Dermis microvascular lymphatic vessel endothelial cell (primary cell): ENCODE results near the gene DEDD. TPM values are rescaled to one million over a fixed set of nuclear protein-coding genes. Genes with fewer than 3 reads are reported as not detected.
A peak's percentile ranks its signal among the peaks of the same experiment; 100 is the strongest.
"Not testable (repeated sequence)": the region's sequence is repeated elsewhere in the genome, so short reads cannot be mapped to it uniquely, and the experiment has no call there.

Source experiments
- DNase-seq, 2 donors: peaks; one replicate each; pipeline versions ENCODE4 v3.0.0 to v3.0.0-alpha.2; 2010; ENCODE audit warnings: low read depth in 2 of 2
- total RNA-seq: library from RNA; depleted of rRNA; stranded (reverse); fragments of >200 nt; gene quantifications from 2 replicates; pipeline ENCODE4 v1.2.1, GENCODE V29; 2014

Gene DEDD
- total RNA-seq, 1 donor from 2014 or later = 32.3 TPM

DNA sequence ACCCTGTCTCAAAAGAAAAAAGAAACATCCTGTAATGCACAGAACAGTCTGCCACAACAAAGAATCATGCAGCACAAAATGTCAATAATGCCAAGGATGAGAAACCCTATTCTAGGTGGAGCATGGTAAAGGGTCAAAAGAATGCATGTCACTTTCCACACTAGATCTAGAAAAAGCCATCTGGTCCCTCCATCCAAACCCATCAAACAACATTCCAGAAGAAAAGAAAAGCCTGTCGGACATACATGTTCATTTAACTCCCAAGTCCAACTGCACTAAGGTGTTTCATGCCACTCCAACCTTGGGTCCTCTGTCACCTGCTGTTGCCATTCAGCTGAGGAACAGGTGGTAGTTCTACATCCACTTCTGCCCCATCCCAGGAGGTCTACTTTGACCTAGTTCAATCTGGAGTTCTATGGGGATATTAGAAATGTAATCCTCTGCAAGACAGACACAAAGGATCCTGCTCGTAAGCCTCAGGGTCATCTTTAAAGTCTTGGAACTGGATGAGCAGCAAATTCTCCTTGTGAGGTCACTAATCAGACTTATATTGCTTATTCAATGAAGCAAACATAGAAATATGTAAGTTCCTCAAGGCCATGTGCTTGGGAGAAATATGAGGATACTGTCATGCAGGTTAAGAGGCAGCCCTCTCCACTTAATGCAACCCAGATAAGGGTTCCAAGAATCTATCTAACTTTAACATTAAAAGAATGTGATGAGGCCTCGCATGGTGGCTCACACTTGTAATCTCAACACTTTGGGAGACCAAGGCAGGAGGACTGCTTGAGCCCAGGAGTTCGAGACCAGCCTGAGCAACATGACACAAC, 3.7 kb downstream of the DEDD start:
- DNase-seq = no peak

DNA sequence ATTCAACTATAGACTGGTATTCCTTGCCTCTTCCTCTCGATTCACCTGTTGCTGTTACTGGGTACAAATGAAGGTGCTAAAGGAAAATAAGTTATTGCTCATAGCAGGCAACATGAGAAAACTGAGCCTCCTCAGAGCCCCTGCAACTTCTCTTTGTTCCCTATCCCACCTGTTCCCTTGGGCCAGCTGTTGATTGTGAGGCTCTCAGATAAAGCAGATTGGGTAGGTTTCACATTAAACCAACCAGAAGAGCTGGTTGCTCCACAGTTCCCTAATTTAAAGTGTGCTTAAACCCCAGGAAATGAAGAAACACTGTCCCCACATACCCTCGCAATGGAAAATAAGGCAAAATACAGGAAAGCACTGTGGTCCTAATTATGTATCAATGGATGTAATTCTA, 4.8 kb downstream of the DEDD start:
- no peak for DNase-seq

DNA sequence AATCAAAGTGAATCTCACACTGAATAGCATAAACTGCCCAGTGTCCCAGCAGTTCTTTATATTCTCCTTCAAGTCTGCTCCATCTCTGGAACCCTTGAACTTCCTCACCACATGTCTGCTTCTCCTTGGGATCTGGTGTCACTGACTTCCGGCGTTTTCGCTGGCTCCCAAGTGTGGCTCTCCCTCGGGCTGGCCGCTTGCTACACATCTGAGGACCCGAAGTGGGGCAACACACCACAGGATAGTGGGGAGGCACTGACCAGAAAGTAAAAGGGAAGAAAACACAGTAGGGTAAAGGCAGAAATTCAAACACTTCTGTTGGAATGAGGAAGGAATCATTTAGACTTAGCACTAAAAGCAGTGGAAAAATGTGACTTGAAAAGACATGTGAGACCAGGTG, 9.5 kb downstream of the DEDD start:
- no peak for DNase-seq

GRCh38 chr1:161121834-161122233, 10.6 kb downstream of the DEDD start:
- no peak for DNase-seq

- no peak for DNase-seq
These were observed 11.3 kb downstream of the DEDD start for GRCh38 chr1:161121042-161121650.

DNA sequence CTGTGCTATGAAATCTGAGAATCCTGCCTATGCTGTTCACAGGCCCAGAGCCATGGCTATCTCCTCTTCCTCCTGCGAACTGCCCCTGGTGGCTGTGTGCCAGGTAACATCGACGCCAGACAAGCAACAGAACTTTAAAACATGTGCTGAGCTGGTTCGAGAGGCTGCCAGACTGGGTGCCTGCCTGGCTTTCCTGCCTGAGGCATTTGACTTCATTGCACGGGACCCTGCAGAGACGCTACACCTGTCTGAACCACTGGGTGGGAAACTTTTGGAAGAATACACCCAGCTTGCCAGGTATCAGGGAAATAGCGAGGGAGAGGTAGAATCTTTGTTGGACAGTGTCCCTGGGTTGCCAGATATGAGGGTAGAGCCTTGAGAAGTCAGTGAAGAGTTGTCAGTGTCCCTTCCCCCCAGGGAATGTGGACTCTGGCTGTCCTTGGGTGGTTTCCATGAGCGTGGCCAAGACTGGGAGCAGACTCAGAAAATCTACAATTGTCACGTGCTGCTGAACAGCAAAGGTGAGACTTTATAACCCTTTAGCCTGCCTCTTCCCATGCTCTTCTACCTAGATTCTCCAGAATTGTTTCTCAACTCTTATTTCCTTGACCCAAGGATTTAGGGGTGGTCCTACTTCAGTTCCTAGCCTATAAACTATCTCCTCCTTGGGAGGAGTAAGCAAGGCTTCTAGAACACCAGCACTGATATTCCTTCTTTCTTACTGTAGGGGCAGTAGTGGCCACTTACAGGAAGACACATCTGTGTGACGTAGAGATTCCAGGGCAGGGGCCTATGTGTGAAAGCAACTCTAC, 13.2 kb downstream of the DEDD start:
- DNase-seq = peak in 1 of 2 donors; percentile 67

DNA sequence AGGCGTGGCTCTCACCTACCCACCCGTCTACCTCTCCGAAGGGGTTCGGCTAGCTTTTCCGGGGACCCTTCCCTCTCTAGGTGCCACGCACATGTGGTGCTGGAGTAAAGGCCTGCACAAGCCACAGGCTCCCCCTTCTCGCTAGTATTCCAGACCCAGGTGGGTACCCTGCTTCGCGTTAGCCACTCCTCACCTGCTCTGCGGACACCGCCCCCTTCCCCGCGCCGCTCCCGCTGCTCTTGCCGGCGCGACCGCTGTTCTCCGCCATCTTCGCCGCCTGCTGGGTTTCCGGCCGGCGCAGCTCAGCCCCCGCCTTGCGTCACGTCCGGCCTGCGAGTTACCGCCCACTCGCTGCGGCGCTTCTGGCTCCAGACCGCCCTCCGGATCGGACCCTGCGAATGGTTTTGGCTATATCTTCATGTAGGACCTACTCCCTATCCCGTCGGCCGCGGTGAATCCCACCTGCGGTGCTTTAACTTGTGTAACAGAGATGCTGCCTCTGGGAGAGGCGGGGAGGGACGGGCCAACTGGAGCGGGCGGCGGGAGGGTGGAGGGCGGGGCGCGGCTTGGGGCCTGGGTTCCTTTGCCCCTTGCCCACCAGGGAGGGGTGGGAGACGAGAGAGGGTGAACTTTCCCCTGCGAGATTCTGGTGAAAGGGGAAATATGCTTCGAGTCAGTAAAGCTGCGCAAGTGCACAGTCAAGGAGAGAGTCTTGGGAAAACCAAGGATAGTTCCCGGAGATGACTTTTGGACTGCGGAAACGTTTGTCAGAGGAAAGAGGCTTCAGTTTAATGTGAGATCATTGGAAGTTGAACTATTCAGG, 14.5 kb downstream of the DEDD start, which contains the start of the genes NIT1 and PFDN2:
Gene NIT1 (plus strand): TSS at position 347 of the 823 bp plus-strand sequence. CDS start 72 bp downstream, at position 419.
Gene PFDN2 (minus strand): TSS at position 279 of the 823 bp plus-strand sequence. CDS start 11 bp downstream, at position 268.
- peak; percentile 64 to 88 for DNase-seq

- DNase-seq = not testable (repeated sequence)
These were observed 16.5 kb downstream of the DEDD start for GRCh38 chr1:161115961-161116360.

DNA sequence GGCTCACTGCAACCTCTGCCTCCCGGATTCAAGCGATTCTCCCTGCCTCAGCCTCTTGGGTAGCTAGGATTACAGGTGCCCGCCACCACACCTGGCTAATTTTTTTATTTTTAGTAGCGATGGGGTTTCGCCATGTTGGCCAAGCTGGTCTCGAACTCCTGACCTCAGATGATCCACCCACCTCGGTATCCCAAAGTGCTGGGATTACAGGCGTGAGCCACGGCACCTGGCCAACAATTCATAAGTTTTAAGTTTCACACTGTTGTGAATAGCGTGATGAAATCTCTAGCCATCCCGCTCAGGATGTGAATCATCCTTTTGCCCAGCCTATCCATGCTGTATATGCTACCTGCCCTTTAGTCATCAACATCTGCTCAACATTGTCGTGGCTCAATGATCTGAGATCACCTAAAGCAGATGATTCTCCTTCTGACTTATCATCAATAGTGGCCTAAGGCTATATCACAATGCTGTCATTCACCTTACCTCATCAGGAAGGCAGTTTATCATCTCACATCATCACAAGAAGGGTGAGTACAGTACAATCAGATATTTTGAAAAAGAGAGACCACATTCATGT, 17.2 kb downstream of the DEDD start:
- peak; percentile 92 to 97 for DNase-seq

DNA sequence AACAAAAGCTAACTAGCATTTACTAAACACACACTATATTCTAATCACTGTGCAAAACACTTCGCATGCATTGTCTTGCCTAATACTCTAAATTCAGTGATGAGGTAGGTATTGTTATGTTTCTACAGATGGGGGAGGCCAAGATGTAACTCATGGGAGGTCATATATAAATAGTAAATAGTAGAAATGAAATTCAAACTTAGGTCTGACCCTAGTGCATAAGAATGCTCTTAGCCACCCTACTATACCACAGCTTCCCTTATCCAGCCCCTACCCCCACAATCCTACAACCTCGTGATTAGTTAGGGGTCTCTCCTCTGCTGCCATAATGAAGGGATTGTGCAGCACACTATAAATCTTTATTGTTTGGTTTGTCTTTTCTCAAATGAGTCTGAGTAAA, 17.9 kb downstream of the DEDD start:
- DNase-seq = no peak

- DNase-seq = no peak
These were observed 18.6 kb downstream of the DEDD start for GRCh38 chr1:161113915-161114314.

DNA sequence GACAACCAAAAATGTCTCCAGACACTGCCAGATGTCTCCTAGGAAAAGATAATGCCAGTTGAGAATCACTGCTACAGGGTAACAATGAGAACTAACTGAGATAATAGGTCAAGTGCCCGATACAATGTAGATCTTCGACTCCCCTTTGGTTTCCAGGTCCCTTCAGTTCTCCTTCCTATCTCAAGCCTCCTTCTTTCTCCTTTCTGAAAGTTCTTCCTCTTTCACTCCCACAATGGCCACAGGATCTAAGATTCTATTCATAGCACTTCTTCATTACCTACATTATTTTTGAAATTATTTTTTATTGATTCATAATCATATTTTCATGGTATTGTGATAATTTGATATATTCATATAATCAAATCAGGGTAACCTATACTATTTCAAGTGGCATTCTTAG, 20.9 kb downstream of the DEDD start:
- DNase-seq = no peak

- no peak for DNase-seq
These were observed 21.4 kb downstream of the DEDD start for GRCh38 chr1:161111117-161111516.

- no peak for DNase-seq
These were observed 26.0 kb downstream of the DEDD start for GRCh38 chr1:161106431-161106830.

DNA sequence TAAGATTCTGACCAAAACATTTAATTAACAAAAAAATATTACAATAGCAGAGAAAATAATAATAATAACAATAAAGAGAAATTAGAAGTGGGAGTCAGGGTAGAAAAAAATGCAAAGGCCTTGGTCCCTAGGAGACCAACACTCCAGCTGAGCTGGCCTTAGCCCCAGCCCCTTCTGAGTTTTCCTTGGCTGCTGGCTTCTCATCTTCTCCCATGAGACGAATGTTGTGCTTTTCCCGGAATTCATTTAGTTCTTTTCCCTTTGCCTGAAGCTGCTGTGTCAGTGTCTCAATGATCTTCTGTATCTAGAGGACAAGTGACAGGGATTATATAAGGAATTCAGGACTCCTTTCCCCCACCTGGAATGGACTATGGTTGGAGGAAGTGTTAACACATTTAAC, 31.9 kb downstream of the DEDD start:
- DNase-seq = no peak

- DNase-seq = no peak
These were observed 33.2 kb downstream of the DEDD start for GRCh38 chr1:161099090-161099802.

DNA sequence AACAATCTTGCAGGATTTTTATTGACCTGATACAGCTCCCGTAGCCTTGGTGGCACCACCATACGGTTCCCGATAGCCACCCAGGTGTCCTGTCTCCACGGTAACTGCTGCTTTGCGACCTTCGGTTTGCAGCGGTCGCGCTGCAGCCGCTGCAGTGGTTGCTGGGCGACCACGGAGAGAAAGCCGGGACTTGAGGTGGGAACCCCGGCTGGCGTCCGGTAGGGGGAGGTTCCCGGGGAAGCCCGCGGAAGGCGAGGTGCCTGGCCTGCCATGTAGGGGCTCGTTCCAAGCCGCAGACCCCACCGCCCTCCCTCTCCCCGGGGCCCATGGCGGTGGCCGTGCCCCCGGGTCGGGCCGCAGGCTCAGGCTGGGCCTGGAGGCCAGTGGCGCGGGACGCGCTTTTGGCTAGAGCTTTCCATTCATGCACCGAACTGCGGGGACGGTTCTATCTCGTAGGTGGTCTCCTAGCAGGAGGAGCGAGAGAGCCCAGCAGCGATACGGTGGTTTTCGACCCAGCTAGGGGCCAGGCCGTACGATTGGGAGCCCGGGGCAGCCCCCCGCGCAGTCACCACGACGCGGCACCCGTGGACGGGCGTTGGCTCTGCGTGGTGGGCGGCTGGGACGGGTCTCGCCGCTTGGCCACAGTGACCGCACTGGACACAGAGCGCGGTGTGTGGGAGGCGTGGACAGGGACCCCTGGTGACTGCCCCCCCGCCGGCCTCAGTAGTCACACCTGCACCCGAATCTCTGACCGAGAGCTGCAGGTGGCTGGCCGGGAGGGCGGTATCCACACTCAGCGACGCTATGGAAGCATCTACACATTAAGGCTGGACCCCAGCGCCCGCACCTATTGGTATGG, 34.0 kb downstream of the DEDD start, which contains the start of gene KLHDC9:
Gene KLHDC9 (plus strand): TSS at position 152 of the 859 bp plus-strand sequence. CDS start 175 bp downstream, at position 327.
- DNase-seq = peak; percentile 59 to 79

GRCh38 chr1:161096530-161096929, 35.9 kb downstream of the DEDD start:
- no peak for DNase-seq

GRCh38 chr1:161096015-161096414, 36.5 kb downstream of the DEDD start:
- DNase-seq = no peak
